Thyroid gland (tissue), 4 donors: ENCODE measurements around the gene ALPG.

ENCODE experiments used
- CTCF ChIP-seq, 6 experiments: fragments of 200-600 bp in 3 of 6; fragments of 450-650 bp in 3 of 6; sonication (generic) in 3 of 6; IDR thresholded peaks; one replicate each; pipeline ENCODE4 v1.5.1; 2016 to 2019; ENCODE audit warnings: antibody characterized with exemption in 6 of 6, mild to moderate bottlenecking in 2 of 6, inconsistent platforms in 1 of 6, moderate library complexity in 1 of 6
- POLR2A ChIP-seq, 2 donors: fragments of 450-650 bp; IDR thresholded peaks; one replicate each; pipeline ENCODE4 v1.6.1; 2017; ENCODE audit warnings: antibody characterized with exemption in 2 of 2, mild to moderate bottlenecking in 2 of 2, moderate library complexity in 1 of 2

DNA sequence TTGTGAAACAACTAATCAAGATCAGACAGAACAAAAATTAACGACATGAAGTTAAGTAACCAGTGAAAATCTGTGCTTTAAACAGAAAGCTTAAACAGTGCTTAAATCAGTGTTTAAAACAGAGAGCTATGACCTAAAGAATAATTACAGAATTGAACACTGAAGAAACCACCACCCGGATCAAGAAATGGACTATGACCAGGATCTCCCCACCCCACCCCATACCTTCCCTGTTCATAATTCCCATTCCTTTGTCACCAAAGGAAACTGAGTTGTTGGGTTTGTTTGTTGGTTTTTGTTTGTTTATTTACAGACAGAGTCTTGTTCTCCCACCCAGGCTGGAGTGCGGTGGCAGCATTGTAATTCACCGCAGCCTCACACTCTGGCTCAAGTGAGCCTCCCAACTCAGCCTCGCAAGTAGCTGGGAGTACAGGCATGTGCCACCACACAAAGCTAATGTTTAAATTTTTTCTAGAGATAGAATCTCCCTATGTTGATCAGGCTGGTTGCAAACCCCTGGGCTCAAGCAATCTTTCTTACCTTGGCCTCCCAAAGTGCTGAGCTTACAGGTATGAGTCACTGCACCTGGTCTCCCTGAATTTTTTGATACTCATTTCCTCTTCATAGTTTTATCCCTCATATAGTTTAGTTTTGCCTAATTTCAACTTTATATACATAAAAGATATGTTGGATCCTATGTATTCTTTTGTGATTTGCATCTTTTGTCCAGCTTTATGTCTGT lies 8.2 kb upstream of the ALPG start:
- TF ChIP-seq POLR2A (IDR thresholded peaks at IDR 0.05) (no peak), CTCF (IDR thresholded peaks at IDR 0.05) (no peak)
